NCI-H226 (cell line): ENCODE measurements around the gene RPL10A.

ENCODE experiments used
- DNase-seq: peaks from one replicate; pipeline ENCODE4 v3.0.0-alpha.2; 2015

The RPL10A gene

DNA sequence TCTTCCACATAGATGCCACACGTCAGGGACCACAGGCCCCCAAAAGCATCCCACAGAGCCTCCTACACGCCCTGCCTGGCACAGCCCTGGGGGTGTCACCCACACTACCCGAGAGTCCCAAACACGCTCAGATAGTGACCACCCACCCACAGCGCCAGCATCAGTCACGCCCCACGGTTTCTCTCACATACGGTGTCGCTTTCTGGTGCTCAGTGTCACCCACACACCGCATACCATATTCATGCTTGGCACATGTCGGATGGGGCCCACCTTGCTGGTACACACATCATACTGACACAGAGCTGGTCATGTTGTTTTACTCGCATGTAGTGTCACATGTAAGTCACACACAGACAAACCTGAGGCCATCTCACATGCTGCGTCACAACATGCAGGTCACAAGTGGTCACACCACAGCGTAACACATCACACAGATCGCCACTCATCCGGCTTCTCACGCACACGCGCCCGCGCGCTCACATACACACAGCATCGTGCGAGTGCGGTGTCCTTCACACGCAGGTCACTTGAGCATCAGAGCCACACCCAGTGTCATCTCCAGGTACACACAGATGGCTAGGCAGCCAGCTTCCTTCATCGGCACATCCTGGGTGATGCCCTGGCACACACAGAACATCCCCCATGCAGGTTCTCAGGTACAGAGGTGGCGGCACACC is 25.2 kb downstream of the RPL10A start:
- no peak for DNase-seq

DNA sequence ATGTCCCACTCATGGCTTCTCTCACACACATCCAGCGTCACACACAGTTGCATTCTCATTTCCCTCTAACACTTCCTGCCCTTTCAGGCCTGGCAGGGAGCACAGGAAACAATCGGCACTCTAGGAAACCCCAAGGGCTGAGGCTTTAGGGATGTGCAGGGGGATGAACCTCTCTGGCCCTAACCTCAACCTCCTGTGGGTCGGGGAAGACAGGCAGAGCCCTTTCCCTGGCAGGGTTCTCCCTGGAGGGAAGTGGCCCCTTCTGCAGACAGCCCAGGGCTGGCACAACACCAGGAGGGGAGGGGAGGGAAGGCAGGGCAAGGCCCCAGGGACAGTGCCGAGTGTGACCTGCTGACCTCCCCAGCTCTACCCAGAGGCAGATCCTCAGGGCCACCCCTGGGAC is 26.0 kb downstream of the RPL10A start:
- DNase-seq: no peak

DNA sequence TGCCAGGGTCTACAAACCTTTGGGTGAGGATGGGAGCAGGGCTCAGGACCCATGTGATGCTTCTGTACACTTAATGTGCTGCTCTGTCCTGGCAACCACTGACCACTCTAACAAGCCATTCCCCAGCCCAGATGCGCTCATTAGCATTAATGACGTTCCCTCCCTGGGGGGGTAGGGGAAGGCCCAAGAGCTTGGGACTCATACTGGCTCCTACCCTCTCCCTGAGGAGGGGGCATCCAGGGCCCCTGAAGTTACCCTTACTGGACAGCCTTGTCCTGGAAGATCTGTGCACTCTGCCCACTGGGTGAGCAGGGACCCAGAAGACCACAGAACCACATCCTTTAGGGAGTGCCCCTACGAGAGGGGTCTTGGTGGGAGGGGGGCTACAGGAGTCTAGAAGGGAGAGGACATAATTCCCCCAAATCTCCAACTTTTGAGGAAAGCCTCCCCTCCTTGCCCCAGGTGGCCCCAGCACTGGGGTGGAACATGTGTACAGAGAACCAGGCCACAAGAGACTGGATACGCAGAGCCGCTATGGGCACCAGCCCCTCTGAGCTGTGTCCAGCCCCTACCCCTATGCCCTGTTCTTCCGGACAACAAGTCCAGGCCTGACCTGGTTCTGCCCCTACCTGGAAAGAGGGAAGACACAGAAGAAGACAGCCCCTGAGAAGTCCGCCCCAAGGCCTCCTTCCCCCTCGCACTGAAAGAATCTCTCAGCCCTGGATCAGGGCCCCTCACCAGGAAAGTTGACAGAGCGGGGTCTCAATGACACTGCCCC is 27.2 kb downstream of the RPL10A start:
- no peak for DNase-seq

DNA sequence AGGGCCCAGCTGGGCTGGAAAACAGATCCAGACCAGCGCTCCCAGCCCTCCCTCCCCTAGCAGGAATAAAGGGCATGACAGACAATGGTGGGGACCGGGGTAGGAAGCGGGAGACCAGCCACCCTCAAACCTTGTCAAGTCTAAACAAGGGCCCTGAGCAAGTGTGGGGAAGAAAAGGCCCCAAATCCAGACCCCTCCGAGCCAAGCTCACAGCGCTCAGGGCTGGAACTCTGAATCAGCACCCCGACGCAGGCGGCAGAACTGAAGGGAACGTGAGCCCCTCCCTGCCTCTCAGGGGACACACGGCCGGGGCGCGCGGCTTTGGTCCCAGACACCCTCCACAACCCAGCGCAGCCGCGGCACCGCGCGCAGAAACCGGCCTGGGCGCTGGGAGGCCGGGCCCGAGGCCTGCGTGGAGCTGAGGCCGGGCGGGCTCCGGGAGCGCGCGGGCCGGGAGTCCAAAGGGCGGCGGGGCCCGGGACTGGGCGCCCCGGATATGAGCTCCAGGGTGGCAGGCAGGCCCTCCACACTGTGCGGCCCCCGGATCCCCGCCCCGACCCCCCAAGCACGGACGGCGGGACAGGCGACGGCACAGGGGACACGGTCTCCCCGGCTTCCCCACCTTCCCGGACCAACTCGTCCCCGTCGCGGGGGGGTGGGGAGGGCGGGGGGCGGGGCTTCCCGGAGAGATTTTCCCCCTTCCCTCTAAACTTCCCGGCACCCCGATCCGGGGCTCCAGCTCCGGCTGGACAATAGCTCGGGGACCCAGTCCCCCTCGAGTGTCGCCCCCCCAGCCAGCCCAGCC is 28.0 kb downstream of the RPL10A start:
- no peak for DNase-seq

DNA sequence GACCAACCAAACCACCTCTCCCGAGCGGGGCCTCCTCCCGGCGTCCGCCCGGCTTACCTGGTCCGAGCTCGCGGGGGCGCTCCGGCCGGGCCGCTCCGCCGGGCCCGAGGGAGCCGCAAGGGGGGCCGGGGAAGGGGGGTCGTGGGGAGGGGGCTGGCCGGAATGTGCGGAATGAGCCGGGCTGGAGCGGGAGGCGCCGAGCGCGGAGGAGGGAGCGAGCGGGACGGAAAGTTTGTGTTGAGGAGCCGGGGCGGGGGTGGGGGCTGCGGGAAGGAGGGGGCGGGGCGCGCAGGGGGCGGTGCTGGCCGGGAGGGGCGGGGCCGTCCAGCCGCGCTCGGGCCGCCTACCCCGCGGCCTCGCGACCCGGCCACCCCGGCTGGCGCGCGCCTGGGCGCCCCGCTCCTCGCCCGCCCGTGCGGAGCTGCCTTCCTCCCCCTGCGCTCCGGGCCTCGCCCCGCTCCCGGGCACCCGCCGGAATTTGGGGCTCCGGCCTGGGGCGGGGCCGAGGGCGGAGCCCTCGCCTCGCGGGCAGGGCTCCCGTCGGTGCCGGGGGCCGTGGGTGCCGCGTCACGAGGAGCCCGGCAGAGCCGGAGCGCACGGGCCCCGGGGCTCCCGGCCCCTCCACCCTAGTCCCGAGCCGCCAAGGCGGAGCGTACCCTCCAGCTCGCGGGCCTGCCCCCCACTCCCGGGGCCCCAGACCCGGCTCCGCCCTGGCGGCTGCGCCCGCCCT is 28.8 kb downstream of the RPL10A start, which contains the start of gene TEAD3:
Gene TEAD3, minus strand, starts transcription at position 239 of the 730 bp plus-strand sequence.
- peak; percentile 62 for DNase-seq

DNA sequence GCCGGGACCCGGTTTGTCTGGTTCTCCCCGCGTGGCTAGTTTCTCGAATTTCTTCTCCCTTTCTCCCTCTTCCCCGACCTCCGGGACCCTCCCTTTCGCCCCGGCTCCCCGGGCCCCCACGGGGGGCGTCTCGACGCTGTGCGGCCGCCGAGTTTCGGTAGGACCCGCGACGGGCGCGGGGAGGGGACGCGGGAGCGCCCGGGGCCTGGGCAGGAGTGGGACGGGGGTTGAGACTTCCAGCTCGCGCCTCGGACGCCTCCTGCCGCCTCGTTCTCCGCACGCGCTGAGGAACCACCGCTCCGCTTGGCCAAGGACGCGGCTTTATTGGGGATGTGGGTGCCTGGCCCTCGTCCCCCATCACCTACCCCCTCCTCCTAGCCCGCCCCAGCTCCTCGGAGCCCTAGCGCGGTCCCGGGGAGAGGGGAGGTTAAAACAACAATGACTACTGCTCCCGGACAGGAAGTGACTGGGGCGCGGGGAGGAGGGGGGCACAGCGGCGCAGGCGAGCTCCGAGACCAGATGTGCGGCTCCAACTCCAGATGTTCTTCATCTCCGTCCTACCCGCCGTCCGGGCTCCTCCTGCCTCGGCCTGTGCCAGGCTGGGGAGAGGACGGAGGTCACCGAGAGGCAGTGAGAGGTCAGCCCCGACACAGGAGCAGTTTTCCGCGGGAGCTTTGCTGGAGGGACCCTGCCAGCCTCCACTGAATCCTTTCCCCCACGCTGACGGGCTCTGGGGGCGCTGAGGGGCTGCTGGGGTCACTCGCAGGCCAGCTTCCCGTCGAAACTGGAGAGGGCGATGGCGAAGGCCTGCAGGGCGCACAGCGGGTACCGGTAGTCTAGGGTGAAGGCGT is 29.6 kb downstream of the RPL10A start:
- DNase-seq: peak; percentile 32

DNA sequence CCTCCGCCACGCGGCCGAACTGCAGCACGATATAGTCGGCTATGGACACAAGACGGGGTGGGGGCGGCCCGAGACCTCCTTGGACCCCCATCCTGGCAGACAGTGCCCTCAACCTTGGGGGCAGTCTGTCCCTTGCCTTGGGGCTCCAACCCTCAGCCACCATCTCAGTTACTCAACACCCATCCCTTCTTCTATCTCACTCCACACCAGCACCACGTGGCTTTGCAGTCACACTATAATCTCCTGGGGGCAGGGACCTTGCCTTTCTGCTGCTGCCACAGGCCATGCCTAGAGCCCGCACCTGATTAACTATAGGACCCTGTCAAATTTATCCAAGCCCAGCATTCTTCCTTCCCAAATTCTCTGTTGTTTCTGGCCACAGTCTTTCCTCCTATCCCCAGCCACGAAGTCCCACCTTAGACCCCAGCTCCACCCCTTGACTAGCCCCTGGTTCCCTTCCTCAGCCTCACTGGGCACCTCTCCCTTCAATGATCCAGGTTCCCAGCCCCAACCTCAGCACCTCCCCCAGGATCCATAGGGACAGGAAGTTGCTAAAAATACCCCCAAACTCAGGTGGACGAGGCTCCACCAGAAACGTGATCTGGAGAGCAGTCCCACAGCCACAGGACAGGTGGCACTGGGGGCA is 30.3 kb downstream of the RPL10A start:
- no peak for DNase-seq

DNA sequence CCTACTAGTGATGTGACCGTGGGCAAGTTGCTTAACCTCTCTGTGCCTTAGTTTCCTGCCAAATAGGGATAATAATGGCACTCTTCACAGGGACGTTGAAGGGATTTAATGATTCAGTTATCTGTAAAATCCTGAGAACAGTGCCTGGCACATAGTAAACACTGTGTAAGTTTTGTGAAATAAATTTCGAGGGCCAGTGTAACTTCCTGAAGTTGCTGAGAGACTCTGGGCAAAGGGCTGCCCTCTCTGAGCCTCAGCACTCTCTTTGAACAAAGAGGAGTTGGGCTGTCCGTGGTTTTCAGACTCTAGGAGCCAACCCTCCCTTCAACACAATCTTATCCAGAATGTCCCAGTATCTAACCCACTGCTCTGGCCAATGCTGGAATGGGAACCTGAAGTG is 31.2 kb downstream of the RPL10A start:
- DNase-seq: no peak

DNA sequence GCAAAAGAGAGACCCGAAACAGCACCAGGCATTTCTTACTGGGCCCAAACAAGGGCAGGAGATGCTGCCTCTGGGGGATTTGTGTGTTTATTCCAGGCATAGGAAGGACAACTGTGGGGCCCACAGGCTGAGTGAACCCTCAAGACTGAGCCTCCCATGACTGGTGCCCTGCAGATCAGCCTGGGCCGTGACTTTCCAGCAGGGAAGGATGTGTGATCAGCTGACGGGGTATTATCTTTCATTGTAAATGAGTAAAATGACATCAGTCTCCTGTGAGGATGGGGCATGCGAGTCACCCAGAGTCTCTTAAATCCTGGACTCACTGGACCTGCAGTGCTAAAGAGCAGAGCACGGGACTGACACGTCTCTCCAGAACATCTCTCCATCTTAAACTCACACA is 32.6 kb downstream of the RPL10A start:
- no peak for DNase-seq

DNA sequence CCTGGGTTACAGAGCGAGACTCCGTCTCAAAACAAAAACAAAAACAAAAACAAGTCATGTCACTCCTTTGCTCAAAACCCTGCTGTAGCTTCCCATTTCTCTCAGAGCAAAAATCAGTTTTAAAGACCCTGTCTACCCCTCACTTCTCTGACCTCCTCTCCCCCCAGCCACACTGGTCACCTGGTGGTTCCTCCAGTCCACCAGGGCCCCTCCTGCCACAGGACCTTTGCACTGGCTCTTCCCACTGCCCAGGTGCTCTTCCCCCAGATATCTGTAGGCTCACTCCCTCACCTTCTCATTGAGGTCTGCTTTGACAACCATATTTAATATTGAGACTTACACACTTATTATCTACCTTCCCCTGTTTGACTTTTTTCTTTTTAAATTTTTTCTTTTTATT is 33.6 kb downstream of the RPL10A start:
- DNase-seq: no peak

DNA sequence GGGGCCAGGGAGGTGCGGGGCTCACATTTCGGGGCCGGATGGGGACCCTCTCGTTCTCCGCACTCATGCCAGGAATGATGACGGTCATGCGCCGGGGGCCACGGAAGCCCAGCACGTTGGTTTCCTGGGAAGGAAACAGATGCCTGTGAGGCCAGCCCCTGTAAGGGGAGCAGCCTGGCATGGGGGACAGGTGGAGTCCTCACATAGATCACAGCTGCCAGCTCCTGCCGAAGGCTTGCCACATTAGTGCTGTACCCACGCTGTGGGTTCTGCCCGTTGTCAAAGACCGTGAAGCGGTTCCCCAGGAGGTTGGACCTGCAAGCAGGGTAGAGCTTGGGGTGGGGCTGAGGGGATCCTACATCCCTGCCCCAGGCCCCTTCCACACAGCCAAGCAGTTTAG is 35.3 kb downstream of the RPL10A start:
- no peak for DNase-seq

DNA sequence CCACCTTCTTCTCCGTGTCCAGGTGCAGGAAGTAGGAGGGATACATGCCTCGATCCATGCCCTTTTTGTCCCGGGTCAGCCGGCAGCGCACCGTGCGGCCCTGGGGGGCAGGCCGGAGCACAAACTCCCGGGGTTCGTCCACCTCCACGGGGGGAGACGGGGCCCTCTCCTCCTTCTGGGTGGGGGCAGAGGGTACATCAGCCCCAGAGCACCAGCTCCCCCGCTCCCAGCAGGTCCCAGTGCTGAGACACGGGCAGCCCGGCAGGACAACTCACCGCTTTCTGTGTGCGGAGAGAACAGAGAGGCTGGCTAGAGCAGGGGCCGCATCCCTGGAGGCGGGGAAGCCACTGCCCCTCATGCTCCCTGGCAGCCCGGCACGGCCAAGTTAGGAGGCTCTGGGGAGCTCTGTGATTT is 37.8 kb downstream of the RPL10A start:
- DNase-seq: no peak

DNA sequence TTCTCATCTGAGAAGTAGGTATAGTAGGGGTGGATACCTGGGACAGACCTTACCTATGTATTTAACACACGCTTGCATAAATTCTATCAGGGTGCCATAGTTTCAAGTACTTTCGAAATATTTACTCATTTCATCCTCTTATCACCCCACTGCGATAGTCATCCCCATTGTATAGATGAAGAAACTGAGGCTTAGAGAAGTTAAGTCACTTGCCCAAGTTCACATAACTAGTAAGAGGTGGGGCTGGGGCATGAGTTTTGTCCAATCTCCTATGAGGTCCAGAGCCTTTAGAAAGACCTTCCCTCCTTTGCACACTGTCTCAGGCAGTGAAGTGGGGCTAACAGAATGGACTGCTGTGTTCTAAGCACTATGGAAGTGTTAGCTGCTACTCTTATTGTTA is 38.3 kb downstream of the RPL10A start:
- no peak for DNase-seq

DNA sequence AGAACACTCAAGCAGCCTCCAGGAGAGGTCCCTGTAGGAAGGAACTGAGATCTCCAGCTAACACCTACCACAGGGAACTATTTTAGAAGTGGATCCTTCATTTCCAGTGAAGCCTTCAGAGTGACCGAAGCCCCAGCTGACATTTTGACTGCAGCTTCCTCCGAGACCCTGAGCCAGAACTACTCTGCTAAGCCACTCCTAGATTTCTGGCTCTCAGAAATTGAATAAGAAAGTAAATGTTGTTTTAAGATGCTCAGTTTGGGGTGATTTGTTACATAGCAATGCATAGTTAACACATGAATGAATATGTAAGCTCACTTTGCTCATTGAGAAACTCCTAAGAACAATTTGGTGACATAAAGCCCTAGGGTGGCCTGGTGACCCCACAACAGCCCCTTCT is 39.0 kb downstream of the RPL10A start:
- DNase-seq: no peak

DNA sequence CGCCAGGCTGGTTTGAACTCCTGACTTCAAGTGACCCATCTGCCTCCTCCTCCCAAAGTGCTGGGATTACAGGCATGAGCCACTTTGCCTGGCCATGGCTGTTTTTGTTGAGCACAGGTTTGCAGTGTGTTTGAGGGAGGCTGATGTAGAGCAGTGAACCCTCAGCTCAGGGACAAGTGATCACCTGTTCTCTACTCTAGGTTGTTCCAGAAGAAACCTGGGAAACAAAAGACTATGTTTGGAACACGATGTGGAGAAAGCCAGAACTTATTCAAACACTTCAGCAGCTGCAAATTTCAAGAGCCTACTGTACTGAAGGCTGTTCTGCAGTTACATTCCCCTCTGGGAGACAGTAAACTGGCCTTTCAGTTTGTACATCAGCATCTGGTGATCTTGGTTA is 39.8 kb downstream of the RPL10A start:
- no peak for DNase-seq

DNA sequence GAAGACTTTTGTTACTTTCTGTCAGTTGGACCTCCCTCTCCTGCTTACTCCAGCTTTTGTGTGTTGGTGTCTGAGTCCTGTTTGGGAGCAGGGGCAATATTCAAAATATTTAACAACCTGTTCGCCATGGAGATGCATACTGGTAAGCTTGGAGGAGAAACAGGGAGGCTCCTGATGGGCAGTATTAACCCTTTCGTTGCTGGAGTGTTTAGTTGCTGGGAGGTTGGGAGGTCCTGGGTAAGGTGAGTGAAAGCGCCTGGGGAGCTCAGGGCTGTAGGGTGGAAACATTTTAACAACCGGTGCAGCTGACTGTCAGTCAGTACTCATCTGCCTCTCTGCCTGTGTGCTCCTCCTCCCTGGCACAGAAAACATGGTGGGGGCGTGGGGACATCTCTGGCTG is 40.3 kb downstream of the RPL10A start:
- no peak for DNase-seq

DNA sequence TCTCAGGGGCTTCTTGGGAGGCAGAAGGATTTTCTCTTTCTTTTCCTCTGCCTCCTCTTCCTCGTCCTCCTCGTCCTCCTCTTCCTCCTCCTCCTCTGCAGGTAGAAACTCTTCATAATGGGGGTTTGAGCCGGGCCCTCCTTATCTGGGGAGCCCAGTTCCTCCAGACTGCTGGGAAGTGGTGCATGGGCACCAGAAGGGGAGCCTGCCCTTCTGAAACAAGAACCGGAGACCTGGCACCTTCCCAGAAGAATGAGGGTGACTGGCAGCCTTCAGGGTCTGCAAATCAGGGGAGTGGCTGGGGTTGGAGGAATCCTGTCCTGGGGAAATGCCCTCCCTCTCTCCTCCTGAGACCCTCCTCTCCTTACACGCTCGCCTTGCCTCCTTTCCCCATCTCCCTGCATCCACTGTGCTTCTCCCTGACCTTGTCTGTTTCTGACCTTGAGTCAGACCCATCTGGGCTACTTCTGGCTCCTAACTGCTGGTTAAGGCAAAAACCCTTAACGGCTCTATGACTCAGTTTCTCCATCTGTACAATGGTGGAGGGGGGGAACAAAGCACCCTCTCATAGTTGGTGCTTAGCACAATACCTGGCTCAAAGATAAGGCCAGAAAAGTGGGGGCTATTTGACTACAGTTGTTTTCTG is 42.8 kb downstream of the RPL10A start:
- DNase-seq: no peak

DNA sequence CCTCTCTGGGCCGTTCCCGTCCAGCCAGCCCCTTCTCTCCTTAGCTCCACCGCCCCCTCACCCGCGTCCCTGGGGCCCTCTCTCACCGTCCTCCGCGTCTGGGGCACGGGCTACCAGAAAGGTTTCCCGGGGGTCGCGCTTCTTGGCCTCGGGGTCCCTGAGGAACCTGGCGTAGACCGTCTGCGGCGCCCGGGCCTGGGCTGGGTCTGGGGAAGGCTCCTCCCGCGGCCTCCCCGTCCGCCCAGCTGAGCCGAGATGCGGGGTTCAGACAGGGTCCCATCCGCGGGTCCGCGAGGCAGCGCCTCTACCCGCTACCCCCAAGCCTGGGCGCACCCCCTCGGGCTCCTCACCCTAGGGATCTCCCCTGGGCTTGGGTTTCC is 43.4 kb downstream of the RPL10A start:
- DNase-seq: no peak

DNA sequence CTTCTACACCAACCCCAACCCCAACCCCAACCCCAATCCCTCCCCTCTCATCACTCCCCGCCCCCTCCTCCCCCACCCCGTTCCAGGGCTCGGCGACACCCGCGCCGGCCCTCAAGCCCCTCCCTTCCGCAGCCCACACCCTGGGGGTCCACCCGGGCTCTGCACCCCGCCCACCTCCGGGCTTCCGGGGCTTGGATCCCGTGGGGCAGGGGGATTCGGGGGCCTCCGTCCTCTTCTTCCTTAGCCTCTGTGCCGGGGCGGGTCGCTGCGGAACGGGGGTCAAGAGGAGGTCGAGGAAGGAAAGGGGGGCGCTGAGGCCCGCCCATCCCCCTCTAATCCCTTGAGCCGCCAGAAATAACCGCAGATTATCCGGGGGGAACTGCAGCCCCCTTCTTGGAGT is 43.8 kb downstream of the RPL10A start:
- peak; percentile 0 for DNase-seq

DNA sequence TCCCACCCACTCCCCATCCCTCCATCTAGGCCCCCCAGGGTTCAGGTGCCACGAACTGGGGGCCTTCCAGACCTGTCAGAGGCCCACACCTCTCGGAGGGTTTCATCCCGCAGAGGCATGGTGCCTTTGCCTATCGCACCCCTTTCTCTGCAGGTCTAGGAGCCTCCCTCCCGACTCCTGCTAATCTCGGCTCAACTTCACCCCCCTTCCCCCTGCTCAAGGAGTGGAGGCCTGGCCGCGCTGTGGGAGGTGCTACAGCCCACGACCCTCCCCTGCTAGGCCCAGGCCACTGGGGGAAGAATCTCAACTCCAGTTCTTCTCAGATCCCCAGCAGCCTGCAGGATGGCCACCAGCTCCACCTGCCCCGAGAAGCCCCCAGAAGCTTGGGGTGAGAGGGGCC is 44.5 kb downstream of the RPL10A start, which contains the start of gene TULP1:
Gene TULP1, minus strand, starts transcription at position 157 of the 400 bp plus-strand sequence. Its CDS starts 38 bp downstream, at position 119.
- peak; percentile 1 for DNase-seq

DNA sequence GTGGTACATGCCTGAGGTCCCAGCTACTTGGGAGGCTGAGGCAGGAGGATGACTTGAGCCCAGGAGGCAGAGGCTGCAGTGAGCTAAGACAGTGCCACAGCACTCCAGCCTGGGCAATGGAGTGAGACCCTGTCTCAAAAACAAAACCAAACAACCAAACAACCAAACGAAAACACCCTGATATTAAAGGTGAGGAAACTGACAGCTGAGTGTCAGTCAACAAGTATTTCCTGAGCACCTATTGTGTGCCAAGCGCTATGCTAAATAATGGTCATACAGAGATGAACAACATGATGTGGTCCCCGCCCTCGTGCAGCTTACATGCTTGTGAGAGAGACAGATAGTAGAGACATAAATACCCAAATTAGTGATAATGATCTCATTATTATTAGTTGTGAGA is 46.4 kb downstream of the RPL10A start:
- no peak for DNase-seq
